NCI-H2107 treated with DMSO at 0.1 percent for 48 hours (cell line): ENCODE data around the gene PEX3.
"Not testable (repeated sequence)": the region's sequence is repeated elsewhere in the genome, so short reads cannot be mapped to it uniquely, and the experiment has no call there.

Source experiments
- DNase-seq: peaks from one replicate; lab custom pipeline; 2025; ENCODE audit not compliant: unreplicated experiment; lab: John Stamatoyannopoulos, UW

The PEX3 gene

GRCh38 chr6:143505537-143505936 lies 54.9 kb downstream of the PEX3 start:
- no peak for DNase-seq

DNA sequence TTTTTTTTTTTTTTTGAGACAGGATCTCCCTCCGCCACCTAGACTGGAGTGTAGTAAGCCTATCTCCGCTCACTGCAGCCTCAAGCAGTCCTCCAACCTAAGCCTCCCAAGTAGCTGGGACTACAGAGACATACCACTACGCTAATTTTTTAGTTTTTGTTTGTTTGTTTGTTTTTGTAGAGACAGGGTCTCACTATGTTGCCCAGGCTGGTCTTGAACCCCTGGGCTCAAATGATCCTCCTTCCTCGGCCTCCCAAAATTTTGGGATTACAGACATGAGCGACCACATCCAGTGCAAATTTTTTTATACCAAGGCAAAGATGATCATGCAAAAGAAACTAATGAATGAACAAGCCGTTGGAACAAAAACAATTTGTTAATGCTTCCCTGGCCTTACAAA lies 55.6 kb downstream of the PEX3 start:
- no peak for DNase-seq

DNA sequence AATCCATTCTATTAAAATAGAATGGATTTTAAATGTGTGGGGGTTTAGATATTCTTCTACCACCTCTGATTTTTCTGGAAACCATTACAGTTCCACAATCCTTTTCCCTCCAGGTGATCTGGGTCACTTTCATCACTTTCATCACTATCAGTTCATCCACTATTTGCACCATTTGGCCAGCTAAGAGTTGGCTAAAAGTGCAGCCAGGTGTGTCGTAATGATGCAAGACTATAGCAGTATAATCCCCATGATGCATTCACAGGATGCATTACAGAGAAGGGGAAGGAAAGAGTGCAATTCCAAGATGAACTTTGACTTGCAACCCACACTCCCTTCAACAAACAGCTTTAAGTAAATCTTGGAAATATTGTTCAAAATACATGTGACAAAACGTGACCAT lies 56.0 kb downstream of the PEX3 start:
- DNase-seq = no peak

DNA sequence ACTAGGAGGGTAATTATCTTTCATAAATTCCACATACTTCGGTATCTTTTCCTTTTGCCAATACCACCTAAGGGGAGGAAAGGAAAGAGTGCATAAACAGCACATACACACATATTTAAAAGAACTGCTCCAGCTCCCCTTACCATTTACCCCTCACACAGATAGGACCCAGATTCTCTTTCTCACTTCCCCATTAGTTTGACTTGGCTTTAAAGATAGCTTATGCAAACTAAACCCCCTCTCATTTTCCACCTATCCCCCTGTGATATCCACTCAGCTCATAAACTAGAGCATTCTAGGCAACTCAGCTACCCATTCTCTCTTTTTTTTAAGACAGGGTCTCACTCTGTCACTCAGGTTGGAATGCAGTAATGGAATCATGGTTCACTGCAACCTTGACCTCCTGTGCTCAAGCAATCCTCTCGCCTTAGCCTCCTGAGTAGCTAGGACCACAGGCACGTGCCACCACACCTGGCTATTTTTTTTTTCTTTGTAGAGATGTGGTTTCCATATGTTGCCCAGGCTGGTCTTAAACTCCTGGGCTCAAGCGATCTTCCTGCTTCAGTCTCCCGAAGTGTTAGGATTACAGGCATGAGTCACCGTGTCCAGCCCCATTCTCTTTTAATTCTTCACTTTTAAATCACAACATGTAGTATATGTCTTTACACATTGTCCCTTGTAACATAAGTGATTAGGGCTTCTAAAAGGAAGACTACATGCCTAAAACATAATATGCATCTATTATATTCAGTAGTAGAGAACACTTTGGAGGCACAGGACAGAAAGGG lies 56.9 kb downstream of the PEX3 start:
- DNase-seq = no peak

GRCh38 chr6:143510326-143510725 lies 59.7 kb downstream of the PEX3 start:
- DNase-seq = not testable (repeated sequence)

GRCh38 chr6:143510991-143511891 lies 60.6 kb downstream of the PEX3 start, which contains the start of gene FUCA2:
TSS of gene FUCA2 (minus strand) at chr6:143511720. CDS start at chr6:143511634, 86 bp downstream.
- peak; percentile 47 for DNase-seq

DNA sequence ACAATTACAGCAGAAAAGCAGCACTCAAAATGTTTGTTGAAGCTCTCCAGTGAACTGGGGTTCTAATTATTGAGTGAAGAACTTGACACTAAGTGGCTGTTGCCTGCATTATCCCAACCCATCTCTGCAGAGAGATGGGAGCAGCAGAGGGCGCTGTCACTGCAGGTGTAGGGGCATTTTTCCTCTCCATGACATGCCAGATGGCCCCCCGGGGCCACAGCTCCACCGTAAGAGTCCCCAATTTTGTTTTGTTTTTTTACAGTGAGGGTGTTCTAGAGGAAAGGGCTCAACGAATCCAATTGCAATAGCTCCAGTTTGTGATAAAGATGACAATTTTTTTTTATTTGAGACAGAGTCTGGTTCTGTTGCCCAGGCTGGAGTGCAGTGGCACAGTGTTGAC lies 62.8 kb downstream of the PEX3 start:
- no peak for DNase-seq

GRCh38 chr6:143515061-143515760 lies 64.6 kb downstream of the PEX3 start:
- DNase-seq = no peak

DNA sequence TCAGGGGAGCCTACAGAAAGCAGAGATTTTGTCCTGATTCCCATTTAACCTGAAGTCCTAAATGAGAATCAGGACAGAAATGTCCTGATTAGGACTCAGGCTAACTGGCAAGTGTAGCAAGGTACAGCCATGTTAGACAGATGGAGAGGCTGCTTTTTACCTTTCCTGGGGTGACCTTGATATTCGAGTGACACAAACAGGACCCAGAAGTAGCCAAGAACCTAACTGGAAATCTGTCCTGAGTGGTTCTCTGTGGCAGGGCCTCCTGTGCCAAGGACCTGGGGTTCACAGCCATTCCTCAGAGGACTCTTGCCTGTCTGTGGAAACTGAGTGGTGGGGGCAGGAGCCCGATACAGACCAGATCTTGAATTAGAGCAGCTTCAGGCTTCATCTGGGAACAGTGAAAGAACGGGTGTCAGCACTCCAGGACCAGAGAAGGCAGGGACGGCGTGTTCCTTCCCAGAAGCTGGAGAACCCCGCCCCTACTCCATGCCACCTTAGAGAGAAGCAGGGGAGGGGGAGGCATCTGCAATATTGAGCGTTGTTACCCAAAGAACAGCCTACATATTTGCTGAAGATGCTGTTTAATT lies 65.3 kb downstream of the PEX3 start:
- no peak for DNase-seq

DNA sequence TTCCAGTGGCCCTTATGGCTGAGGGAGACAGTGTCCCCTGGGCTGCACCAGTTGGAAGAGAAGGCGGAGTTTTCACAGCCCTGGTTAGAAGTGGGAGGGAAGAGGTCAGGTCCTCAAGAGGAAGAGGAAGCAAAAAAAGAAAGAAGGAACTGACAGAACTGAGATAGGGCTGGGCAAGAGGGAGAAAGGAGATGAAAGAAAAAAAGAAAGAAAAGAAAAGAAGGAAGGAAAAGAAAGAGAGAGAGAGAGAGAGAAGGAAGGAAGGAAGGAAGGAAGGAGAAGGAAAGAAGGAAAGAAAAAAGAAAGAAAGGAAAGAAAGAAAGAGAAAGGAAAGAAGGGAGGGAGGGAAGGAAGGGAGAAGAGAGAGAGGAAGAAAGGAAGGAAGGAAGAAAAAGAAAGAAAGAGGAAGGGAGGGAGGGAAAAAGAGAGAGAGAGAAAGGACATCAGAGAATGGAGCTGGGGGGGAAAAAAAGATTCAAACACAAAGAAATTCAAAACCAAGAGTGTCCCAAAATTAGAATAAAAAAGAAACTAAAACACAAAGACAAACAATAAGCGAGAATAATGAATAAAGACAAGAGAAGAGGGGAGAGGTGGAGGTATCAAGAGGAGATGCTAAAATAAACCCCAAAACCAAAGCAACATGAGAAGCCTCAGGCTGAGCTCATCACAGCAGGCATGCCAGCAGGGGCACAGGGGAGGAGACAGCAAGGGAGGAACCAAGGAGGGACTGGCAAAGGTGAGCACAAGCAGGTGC lies 66.3 kb downstream of the PEX3 start:
- peak; percentile 49 for DNase-seq

- no peak for DNase-seq
Measured at GRCh38 chr6:143517447-143517773, 66.8 kb downstream of the PEX3 start.

DNA sequence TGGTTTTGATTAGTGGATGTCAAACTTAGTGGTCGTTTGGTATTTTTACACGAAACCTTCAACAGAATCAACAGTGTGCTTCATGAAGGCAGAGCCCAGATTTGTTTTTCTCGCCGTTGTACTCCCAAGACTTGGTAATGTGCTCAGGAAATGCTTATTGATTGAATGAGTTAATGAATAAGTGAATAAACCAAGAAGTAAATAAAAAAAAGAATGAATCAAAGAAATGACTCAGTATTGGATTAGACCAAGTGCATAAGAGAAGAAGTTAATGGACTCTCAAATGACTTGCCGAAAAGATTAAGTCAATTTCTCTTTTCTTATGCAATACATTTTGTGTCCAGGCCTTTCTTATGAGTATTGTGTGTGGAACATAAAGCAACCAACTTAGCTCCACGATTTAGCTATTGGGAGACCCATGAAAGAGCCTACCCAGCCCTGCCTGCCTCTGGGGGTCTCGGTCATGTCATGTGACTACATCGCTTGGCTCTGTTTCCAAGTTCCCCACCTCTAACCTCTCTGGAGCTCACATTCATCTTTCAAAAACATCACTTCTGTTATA lies 71.5 kb downstream of the PEX3 start:
- no peak for DNase-seq

- no peak for DNase-seq
Measured at GRCh38 chr6:143525356-143525755, 74.8 kb downstream of the PEX3 start.

GRCh38 chr6:143527677-143528076 lies 77.1 kb downstream of the PEX3 start:
- DNase-seq = no peak

GRCh38 chr6:143528164-143528811 lies 77.7 kb downstream of the PEX3 start:
- no peak for DNase-seq

- DNase-seq = no peak
Measured at GRCh38 chr6:143529095-143529494, 78.5 kb downstream of the PEX3 start.

- DNase-seq = no peak
Measured at GRCh38 chr6:143531720-143532499, 81.3 kb downstream of the PEX3 start.

GRCh38 chr6:143535189-143535614 lies 84.6 kb downstream of the PEX3 start:
- no peak for DNase-seq

- DNase-seq = no peak
Measured at GRCh38 chr6:143536461-143536865, 85.9 kb downstream of the PEX3 start.
